Measurements from ENCODE around the gene RND2.

RND2 gene

DNA sequence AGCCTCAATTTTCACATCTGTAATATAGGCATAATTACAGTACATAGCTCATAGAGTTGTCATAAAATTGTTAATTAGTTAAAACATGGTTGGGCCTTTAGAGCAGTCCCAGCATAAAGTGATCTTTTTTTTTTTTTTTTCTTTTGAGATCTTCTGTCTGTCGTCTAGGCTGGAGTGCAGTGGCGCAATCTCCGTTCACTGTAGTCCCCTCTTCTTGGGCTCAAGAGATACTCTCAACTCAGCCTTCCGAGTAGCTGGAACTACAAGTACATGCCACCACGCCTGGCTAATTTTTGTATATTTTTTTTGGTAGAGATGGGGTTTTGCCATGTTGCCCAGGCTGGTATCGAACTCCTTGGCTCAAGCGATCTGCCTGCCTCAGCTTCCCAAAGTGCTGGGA is 31.0 kb downstream of the RND2 start:
- TF ChIP-seq EZH2 (IDR thresholded peaks at IDR 0.05; ENCODE audit: borderline replicate concordance, low read depth, low read length, severe bottlenecking) = no peak
- TF ChIP-seq, protein P1, sequence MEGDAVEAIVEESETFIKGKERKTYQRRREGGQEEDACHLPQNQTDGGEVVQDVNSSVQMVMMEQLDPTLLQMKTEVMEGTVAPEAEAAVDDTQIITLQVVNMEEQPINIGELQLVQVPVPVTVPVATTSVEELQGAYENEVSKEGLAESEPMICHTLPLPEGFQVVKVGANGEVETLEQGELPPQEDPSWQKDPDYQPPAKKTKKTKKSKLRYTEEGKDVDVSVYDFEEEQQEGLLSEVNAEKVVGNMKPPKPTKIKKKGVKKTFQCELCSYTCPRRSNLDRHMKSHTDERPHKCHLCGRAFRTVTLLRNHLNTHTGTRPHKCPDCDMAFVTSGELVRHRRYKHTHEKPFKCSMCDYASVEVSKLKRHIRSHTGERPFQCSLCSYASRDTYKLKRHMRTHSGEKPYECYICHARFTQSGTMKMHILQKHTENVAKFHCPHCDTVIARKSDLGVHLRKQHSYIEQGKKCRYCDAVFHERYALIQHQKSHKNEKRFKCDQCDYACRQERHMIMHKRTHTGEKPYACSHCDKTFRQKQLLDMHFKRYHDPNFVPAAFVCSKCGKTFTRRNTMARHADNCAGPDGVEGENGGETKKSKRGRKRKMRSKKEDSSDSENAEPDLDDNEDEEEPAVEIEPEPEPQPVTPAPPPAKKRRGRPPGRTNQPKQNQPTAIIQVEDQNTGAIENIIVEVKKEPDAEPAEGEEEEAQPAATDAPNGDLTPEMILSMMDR (IDR thresholded peaks at IDR 0.05; ENCODE audit: borderline replicate concordance, extremely low read depth, low read length, poor library complexity, severe bottlenecking) = no peak
- H3K4me3 ChIP-seq (ENCODE audit: low read depth in 1 of 2, low read length in 2 of 2) = no peak overlapping the region
- no peaks in the 10 kb centered on the region for H3K9me3 ChIP-seq (ENCODE audit: insufficient read depth, low read length, severe bottlenecking)
- H3K27ac ChIP-seq (ENCODE audit: low read length) = no peak overlapping the region
- H3K4me1 ChIP-seq (ENCODE audit: insufficient read depth, low read length) = no peaks in the 10 kb centered on the region
- ATAC-seq (ENCODE audit: insufficient read depth, low read depth) (no peak), DNase-seq (no peak)
- H2AFZ ChIP-seq (ENCODE audit: low read depth, low read length) = no peak overlapping the region
- H3K9ac ChIP-seq (ENCODE audit: low read depth, low read length) = no peak overlapping the region
- no peaks in the 10 kb centered on the region for H4K20me1 ChIP-seq (ENCODE audit: insufficient read depth, low read length)
- no peaks in the 10 kb centered on the region for H3K27me3 ChIP-seq (ENCODE audit: insufficient read depth, low read length, poor library complexity)
- no peak overlapping the region for H3K4me2 ChIP-seq (ENCODE audit: insufficient read depth, low read length)
- H3K36me3 ChIP-seq (ENCODE audit: insufficient read depth, low read length) = peaks cover 86% of the 10 kb centered on the region
- H3K79me2 ChIP-seq (ENCODE audit: insufficient read depth, low read length) = no peaks in the 10 kb centered on the region

DNA sequence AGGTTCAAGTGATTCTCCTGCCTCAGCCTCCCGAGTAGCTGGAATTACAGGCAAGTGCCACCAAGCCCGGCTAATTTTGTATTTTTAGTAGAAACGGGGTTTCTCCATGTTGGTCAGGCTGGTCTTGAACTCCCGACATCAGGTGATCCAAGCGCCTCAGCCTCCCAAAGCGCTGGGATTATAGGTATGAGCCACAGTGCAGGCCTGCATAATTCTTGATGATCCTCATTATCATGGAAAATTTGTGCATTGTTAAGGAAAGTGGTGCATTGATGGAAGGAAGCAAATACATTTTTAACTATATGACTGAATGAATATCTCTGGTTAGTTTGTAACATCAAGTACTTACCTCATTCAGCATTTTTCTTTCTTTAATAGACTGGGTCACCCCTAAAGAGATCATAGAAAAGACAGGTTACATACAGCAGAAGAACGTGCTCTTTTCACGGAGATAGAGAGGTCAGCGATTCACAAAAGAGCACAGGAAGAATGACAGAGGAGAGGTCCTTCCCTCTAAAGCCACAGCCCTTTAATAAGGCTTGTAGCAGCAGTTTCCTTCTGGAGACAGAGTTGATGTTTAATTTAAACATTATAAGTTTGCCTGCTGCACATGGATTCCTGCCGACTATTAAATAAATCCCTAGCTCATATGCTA is 38.1 kb downstream of the RND2 start:
- Histone ChIP-seq H3K4me2 (ENCODE audit: insufficient read depth, low read length) (no peak overlapping the region), H3K27me3 (ENCODE audit: insufficient read depth, low read length, poor library complexity) (no peaks in the 10 kb centered on the region), H3K36me3 (ENCODE audit: insufficient read depth, low read length) (peaks cover 79% of the 10 kb centered on the region), H2AFZ (ENCODE audit: low read depth, low read length) (no peak overlapping the region), H4K20me1 (ENCODE audit: insufficient read depth, low read length) (no peaks in the 10 kb centered on the region), H3K4me3 (ENCODE audit: low read depth in 1 of 2, low read length in 2 of 2) (no peak overlapping the region), H3K9ac (ENCODE audit: low read depth, low read length) (no peak overlapping the region), H3K9me3 (ENCODE audit: insufficient read depth, low read length, severe bottlenecking) (no peaks in the 10 kb centered on the region), H3K4me1 (ENCODE audit: insufficient read depth, low read length) (no peaks in the 10 kb centered on the region), H3K79me2 (ENCODE audit: insufficient read depth, low read length) (no peaks in the 10 kb centered on the region), H3K27ac (ENCODE audit: low read length) (no peak overlapping the region)
- ATAC-seq (ENCODE audit: insufficient read depth, low read depth) = no peak
- DNase-seq = no peak
- no peak for TF ChIP-seq EZH2 (IDR thresholded peaks at IDR 0.05; ENCODE audit: borderline replicate concordance, low read depth, low read length, severe bottlenecking)
- TF ChIP-seq, protein P1 (IDR thresholded peaks at IDR 0.05; ENCODE audit: borderline replicate concordance, extremely low read depth, low read length, poor library complexity, severe bottlenecking) = no peak

DNA sequence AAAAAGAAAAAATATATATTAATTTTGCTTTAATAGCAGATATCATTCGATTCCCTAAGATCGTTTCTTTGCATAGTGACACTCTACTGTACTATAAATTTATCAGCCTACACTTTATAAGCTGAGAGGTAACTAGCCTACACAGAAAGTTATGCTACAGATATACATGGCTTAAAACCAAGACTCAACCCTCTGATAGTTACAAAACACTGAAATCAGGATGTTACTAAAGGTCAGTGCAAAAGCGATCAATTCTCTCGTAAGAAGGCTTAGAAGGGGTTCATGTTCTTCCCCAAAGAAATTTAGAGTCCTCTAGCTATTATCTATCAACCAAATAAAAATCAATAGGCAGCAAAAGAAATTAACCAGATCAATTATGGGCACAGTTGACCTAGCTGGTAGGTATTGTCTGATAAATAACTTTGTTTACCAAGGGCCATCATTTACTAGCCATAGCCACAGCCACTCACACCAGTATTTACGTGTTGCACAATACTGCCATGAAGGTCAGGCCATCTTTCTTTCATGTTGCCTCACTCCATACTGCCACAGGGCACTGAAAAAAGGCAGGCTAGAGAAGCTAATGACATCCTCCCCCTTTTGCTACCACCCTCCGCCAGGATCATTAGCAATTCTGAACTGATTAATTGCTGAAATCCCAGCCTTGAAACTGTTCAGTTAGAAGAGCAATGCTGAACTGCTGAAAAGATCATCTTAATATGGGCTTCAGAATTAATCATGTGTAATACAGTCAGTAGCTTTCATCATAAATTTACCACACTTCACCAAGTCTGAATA is 43.7 kb downstream of the RND2 start:
- DNase-seq (no peak), ATAC-seq (ENCODE audit: insufficient read depth, low read depth) (no peak)
- Histone ChIP-seq H3K27me3 (ENCODE audit: insufficient read depth, low read length, poor library complexity) (no peaks in the 10 kb centered on the region), H3K4me1 (ENCODE audit: insufficient read depth, low read length) (no peaks in the 10 kb centered on the region), H3K79me2 (ENCODE audit: insufficient read depth, low read length) (no peaks in the 10 kb centered on the region), H4K20me1 (ENCODE audit: insufficient read depth, low read length) (no peaks in the 10 kb centered on the region), H3K4me2 (ENCODE audit: insufficient read depth, low read length) (no peak overlapping the region), H2AFZ (ENCODE audit: low read depth, low read length) (no peak overlapping the region), H3K36me3 (ENCODE audit: insufficient read depth, low read length) (peaks cover 72% of the 10 kb centered on the region), H3K27ac (ENCODE audit: low read length) (no peak overlapping the region), H3K9ac (ENCODE audit: low read depth, low read length) (no peak overlapping the region), H3K9me3 (ENCODE audit: insufficient read depth, low read length, severe bottlenecking) (no peaks in the 10 kb centered on the region), H3K4me3 (ENCODE audit: low read depth in 1 of 2, low read length in 2 of 2) (no peak overlapping the region)
- no peak for TF ChIP-seq EZH2 (IDR thresholded peaks at IDR 0.05; ENCODE audit: borderline replicate concordance, low read depth, low read length, severe bottlenecking)
- TF ChIP-seq, protein P1 (IDR thresholded peaks at IDR 0.05; ENCODE audit: borderline replicate concordance, extremely low read depth, low read length, poor library complexity, severe bottlenecking) = no peak

Measured in DND-41 (cell line).